ENCODE data around the gene PAX5.

PAX5 gene

GRCh38 chr9:36987891-36988290 lies 46.2 kb downstream of the PAX5 start:
- DNase-seq (ENCODE audit: low spot score): no peak

GRCh38 chr9:36987409-36987808 lies 46.7 kb downstream of the PAX5 start:
- DNase-seq (ENCODE audit: low spot score): no peak

- DNase-seq (ENCODE audit: low spot score): no peak
These were observed 47.3 kb downstream of the PAX5 start for GRCh38 chr9:36986468-36987408.

GRCh38 chr9:36985769-36986467 lies 48.1 kb downstream of the PAX5 start:
- DNase-seq (ENCODE audit: low spot score): no peak

- DNase-seq (ENCODE audit: low spot score): no peak
These were observed 48.9 kb downstream of the PAX5 start for GRCh38 chr9:36985061-36985768.

GRCh38 chr9:36980148-36980974 lies 53.7 kb downstream of the PAX5 start:
- no peak for DNase-seq (ENCODE audit: low spot score)

GRCh38 chr9:36976371-36977030 lies 57.6 kb downstream of the PAX5 start:
- no peak for DNase-seq (ENCODE audit: low spot score)

- DNase-seq (ENCODE audit: low spot score): no peak
These were observed 59.3 kb downstream of the PAX5 start for GRCh38 chr9:36974731-36975130.

GRCh38 chr9:36971935-36972488 lies 62.1 kb downstream of the PAX5 start:
- DNase-seq (ENCODE audit: low spot score): no peak

- no peak for DNase-seq (ENCODE audit: low spot score)
These were observed 63.8 kb downstream of the PAX5 start for GRCh38 chr9:36970007-36970888.

- no peak for DNase-seq (ENCODE audit: low spot score)
These were observed 64.8 kb downstream of the PAX5 start for GRCh38 chr9:36969216-36969771.

GRCh38 chr9:36968574-36969215 lies 65.4 kb downstream of the PAX5 start:
- DNase-seq (ENCODE audit: low spot score): no peak

GRCh38 chr9:36967997-36968396 lies 66.1 kb downstream of the PAX5 start:
- DNase-seq (ENCODE audit: low spot score): no peak

- DNase-seq (ENCODE audit: low spot score): no peak
These were observed 67.5 kb downstream of the PAX5 start for GRCh38 chr9:36966371-36967097.

- DNase-seq (ENCODE audit: low spot score): no peak
These were observed 69.3 kb downstream of the PAX5 start for GRCh38 chr9:36964791-36965190.

GRCh38 chr9:36963346-36963745 lies 70.7 kb downstream of the PAX5 start:
- DNase-seq (ENCODE audit: low spot score): no peak

- DNase-seq (ENCODE audit: low spot score): no peak
These were observed 71.4 kb downstream of the PAX5 start for GRCh38 chr9:36962691-36963090.

All from globus pallidus (tissue), 1 donor.